Upper lobe of left lung (tissue), 6 donors: Measurements from ENCODE around the gene ZNF84. TPM values are rescaled to one million over a fixed set of nuclear protein-coding genes. Genes with fewer than 3 reads are reported as not detected.

Source experiments
- ATAC-seq, 2 donors: fragments of 200-7000 bp; cut with Tn5 transposase; one replicate each; pipeline ENCODE4 v1.9.1; 2022; ENCODE audit warnings: mild to moderate bottlenecking in 2 of 2, moderate library complexity in 2 of 2; ENCODE audit not compliant: low FRiP score in 2 of 2
- DNase-seq, 2 donors: peaks; one replicate each; pipeline ENCODE4 v3.0.0-alpha.2; 2019 to 2020
- H3K27ac ChIP-seq, 4 donors: fragments of 200-600 bp; sonication (generic); one replicate each; pipeline ENCODE4 v1.5.1; 2016 to 2019
- H3K27me3 ChIP-seq, 4 donors: fragments of 200-600 bp; sonication (generic); one replicate each; pipeline ENCODE4 v1.5.1; 2017 to 2019
- H3K36me3 ChIP-seq, 4 donors: fragments of 200-600 bp; sonication (generic); one replicate each; pipeline ENCODE4 v1.5.1; 2016 to 2019
- H3K4me1 ChIP-seq, 4 donors: fragments of 200-600 bp; sonication (generic); one replicate each; pipeline ENCODE4 v1.5.1; 2018 to 2019
- H3K4me3 ChIP-seq, 4 donors: fragments of 200-600 bp; sonication (generic); one replicate each; pipeline ENCODE4 v1.5.1; 2017 to 2019; ENCODE audit warnings: mild to moderate bottlenecking in 2 of 4, moderate library complexity in 1 of 4
- H3K9me3 ChIP-seq, 4 donors: fragments of 200-600 bp; sonication (generic); one replicate each; pipeline ENCODE4 v1.5.1; 2018 to 2019
- CTCF ChIP-seq, 6 experiments: fragments of 450-650 bp in 4 of 6; fragments of 200-600 bp in 2 of 6; sonication (generic) in 2 of 6; IDR thresholded peaks; one replicate each; pipeline ENCODE4 v1.5.1; 2016 to 2019; ENCODE audit warnings: antibody characterized with exemption in 6 of 6
- EP300 ChIP-seq, 4 donors: sonication (generic); formaldehyde crosslinking; IDR thresholded peaks; one replicate each; pipeline ENCODE4 v1.5.1; 2017; ENCODE audit warnings: antibody characterized with exemption in 4 of 4, control low read depth in 2 of 4
- POLR2A ChIP-seq, 4 donors: fragments of 450-650 bp; IDR thresholded peaks; one replicate each; pipeline ENCODE4 v1.5.1; 2016 to 2017; ENCODE audit warnings: antibody characterized with exemption in 4 of 4, mild to moderate bottlenecking in 2 of 4
- POLR2AphosphoS5 ChIP-seq, 2 donors: sonication (generic); formaldehyde crosslinking; IDR thresholded peaks; one replicate each; pipeline ENCODE4 v1.5.1; 2017; ENCODE audit warnings: antibody characterized with exemption in 2 of 2
- WGBS, 2 donors: methylation state at CpG; one replicate each; pipeline ENCODE4 v1.1.5; 2017 to 2018; 5-methylcytosine and 5-hydroxymethylcytosine counted together
- total RNA-seq, 6 donors: library from RNA; depleted of rRNA in 4 of 6; stranded (reverse); fragments of >200 nt in 4 of 6; gene quantifications; one replicate each; pipeline versions ENCODE4 v1.1.0 to v1.2.1, GENCODE V29; 2016 to 2021
- donor health status: DM: no; HTN: no; CAD: no; lungs with moderate emphysema.
- donor health status: DM: no; HTN: yes; CAD: no; lungs with severe emphysema.

Gene ZNF84
- total RNA-seq, 6 donors from 2014 or later, result 6.9 to 37.2 (median 18.3) TPM

DNA sequence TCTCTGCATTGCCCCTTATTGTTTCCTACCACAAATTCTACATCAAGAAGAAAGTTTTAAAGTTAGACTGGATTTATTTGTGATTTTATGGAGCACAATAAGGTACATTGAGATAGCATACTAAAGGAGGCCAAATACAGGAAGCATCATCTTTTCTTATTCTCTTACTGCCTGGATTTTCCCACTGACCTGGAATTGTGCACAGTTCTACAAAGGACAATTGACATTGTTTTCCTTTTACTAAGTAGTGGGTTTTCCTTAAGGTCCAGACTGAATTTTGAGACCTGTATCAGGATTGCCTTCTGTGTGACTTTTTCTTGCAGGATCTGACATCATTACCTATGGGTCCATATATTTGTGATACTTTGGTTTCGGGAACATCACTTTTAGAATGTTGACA is 24.6 kb downstream of the ZNF84 start:
- Histone ChIP-seq H3K4me3 (no peak overlapping the region), H3K27ac (no peak overlapping the region), H3K27me3 (no peaks in the 10 kb centered on the region), H3K4me1 (no peaks in the 10 kb centered on the region), H3K9me3 (peaks cover 96 to 100% (median 98%) of the 10 kb centered on the region in 4 donors), H3K36me3 (peaks cover 6 to 16% (median 11%) of the 10 kb centered on the region in 4 donors)
- WGBS, 2 donors, result 95 to 100% methylated on average over 1 of the region's 1 CpG
- TF ChIP-seq POLR2AphosphoS5 (IDR thresholded peaks at IDR 0.05) (no peak), CTCF (IDR thresholded peaks at IDR 0.05) (no peak), POLR2A (IDR thresholded peaks at IDR 0.05) (no peak), EP300 (IDR thresholded peaks at IDR 0.05) (no peak)
- DNase-seq (no peak), ATAC-seq (no peak)

DNA sequence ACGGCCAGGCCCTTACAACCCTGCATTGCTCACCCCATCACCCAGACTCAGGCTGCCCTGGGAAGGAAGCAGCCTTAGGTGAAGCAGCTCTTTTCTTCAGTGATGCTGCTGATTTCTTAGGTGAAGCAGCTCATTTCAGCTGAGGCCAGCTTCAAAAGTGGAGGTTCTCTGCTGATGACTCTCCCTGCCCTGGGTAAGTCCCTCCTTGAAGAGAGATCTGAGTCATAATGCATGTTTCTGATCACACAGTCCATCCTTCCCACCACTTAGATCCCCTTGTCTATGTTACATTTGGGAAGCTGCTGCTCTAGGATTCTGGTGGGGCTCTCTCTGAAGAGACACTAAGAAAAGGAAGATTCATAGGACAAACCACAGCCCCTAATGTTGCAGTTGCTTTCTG is 26.2 kb downstream of the ZNF84 start:
- no peaks in the 10 kb centered on the region for H3K4me1 ChIP-seq
- ATAC-seq (no peak), DNase-seq (no peak)
- no peaks in the 10 kb centered on the region for H3K27me3 ChIP-seq
- H3K9me3 ChIP-seq, result peaks cover 91 to 100% (median 96%) of the 10 kb centered on the region in 4 donors
- no peaks in the 10 kb centered on the region for H3K36me3 ChIP-seq
- 100% methylated on average over 1 of the region's 1 CpG for WGBS, 2 donors
- no peak overlapping the region for H3K27ac ChIP-seq
- H3K4me3 ChIP-seq, result no peak overlapping the region
- TF ChIP-seq POLR2A (IDR thresholded peaks at IDR 0.05) (no peak), CTCF (IDR thresholded peaks at IDR 0.05) (no peak), EP300 (IDR thresholded peaks at IDR 0.05) (no peak), POLR2AphosphoS5 (IDR thresholded peaks at IDR 0.05) (no peak)

DNA sequence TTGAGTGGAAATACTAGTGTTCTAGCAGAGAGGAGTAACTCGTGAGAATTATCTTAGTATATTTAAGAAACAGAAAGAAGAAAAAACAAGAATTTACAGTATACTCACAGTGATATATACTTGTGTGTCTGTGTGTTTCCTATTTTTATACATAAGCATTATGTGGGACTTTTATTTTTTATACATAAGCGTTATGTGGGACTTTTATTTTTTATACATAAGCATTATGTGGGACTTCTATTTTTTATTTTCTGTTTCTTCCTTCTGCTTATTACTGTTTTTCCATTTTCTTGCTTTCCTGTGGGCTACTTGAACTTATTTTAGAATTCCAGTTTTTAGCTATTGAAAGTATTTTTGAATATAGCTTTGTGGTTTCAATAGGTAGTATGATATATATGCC is 36.5 kb downstream of the ZNF84 start:
- no peaks in the 10 kb centered on the region for H3K36me3 ChIP-seq
- H3K9me3 ChIP-seq, result peaks cover 54 to 97% (median 95%) of the 10 kb centered on the region in 4 donors
- H3K4me3 ChIP-seq, result no peak overlapping the region
- H3K27ac ChIP-seq, result no peak overlapping the region
- no peak for DNase-seq
- H3K27me3 ChIP-seq, result no peaks in the 10 kb centered on the region
- TF ChIP-seq EP300 (IDR thresholded peaks at IDR 0.05) (no peak), CTCF (IDR thresholded peaks at IDR 0.05) (no peak), POLR2A (IDR thresholded peaks at IDR 0.05) (no peak), POLR2AphosphoS5 (IDR thresholded peaks at IDR 0.05) (no peak)
- ATAC-seq, result no peak
- no peaks in the 10 kb centered on the region for H3K4me1 ChIP-seq
- 81 to 84% methylated on average over 2 of the region's 2 CpGs for WGBS, 2 donors

GRCh38 chr12:133080026-133080367 is 42.7 kb downstream of the ZNF84 start:
- TF ChIP-seq POLR2A (IDR thresholded peaks at IDR 0.05) (no peak), EP300 (IDR thresholded peaks at IDR 0.05) (no peak), CTCF (IDR thresholded peaks at IDR 0.05) (peak in 1 of 6 experiments; percentile 19), POLR2AphosphoS5 (IDR thresholded peaks at IDR 0.05) (peak; percentile 45 to 81)

More at GRCh38 chr12:133080026-133080367, 42.7 kb downstream of the ZNF84 start:
- peak in 1 of 2 donors; percentile 98 for DNase-seq
- H3K27me3 ChIP-seq, result no peaks in the 10 kb centered on the region
- ATAC-seq, result peak; percentile 96 to 98
- H3K4me3 ChIP-seq, result peak overlapping the region; percentile 55 to 88 (median 74)
- H3K36me3 ChIP-seq, result peaks cover 11 to 31% (median 26%) of the 10 kb centered on the region in 4 donors
- H3K27ac ChIP-seq, result peak overlapping the region; percentile 95 to 98 (median 96)
- H3K4me1 ChIP-seq, result peaks cover 9 to 12% (median 9%) of the 10 kb centered on the region in 4 donors
- 1 to 2% methylated on average over 15 to 22 of the region's 22 CpGs for WGBS, 2 donors
- H3K9me3 ChIP-seq, result peaks cover 53 to 79% (median 73%) of the 10 kb centered on the region in 4 donors
